AG09309 (cell line): ENCODE measurements around the gene GRIN2A.
A peak's percentile ranks its signal among the peaks of the same experiment; 100 is the strongest.

Source experiments
- DNase-seq: peaks from one replicate; pipeline ENCODE4 v3.0.0-alpha.2; 2010; ENCODE audit warnings: low read depth
- H3K4me3 ChIP-seq: 2 replicates; pipeline ENCODE4 v1.5.1; 2011; ENCODE audit warnings: mild to moderate bottlenecking, low read depth, low read length, moderate library complexity; ENCODE audit not compliant: control insufficient read depth
- TF ChIP-seq, protein P1 (sequence below): IDR thresholded peaks from 2 replicates; pipeline ENCODE4 v1.5.1; 2011; ENCODE audit warnings: mild to moderate bottlenecking, low read depth, low read length, inconsistent platforms; ENCODE audit not compliant: insufficient read depth, control insufficient read depth; ENCODE audit errors: missing control alignments

Gene GRIN2A

GRCh38 chr16:10081201-10081940 lies 100.9 kb downstream of the GRIN2A start:
- no peak overlapping the region for H3K4me3 ChIP-seq
- TF ChIP-seq, protein P1, sequence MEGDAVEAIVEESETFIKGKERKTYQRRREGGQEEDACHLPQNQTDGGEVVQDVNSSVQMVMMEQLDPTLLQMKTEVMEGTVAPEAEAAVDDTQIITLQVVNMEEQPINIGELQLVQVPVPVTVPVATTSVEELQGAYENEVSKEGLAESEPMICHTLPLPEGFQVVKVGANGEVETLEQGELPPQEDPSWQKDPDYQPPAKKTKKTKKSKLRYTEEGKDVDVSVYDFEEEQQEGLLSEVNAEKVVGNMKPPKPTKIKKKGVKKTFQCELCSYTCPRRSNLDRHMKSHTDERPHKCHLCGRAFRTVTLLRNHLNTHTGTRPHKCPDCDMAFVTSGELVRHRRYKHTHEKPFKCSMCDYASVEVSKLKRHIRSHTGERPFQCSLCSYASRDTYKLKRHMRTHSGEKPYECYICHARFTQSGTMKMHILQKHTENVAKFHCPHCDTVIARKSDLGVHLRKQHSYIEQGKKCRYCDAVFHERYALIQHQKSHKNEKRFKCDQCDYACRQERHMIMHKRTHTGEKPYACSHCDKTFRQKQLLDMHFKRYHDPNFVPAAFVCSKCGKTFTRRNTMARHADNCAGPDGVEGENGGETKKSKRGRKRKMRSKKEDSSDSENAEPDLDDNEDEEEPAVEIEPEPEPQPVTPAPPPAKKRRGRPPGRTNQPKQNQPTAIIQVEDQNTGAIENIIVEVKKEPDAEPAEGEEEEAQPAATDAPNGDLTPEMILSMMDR: no peak
- no peak for DNase-seq

- no peak overlapping the region for H3K4me3 ChIP-seq
- TF ChIP-seq, protein P1: no peak
- peak; percentile 20 for DNase-seq
Observed at GRCh38 chr16:10080051-10080772, 102.0 kb downstream of the GRIN2A start.

- no peak overlapping the region for H3K4me3 ChIP-seq
- no peak for DNase-seq
- TF ChIP-seq, protein P1: no peak
Observed at GRCh38 chr16:10078541-10078949, 103.7 kb downstream of the GRIN2A start.

- no peak overlapping the region for H3K4me3 ChIP-seq
- no peak for DNase-seq
- TF ChIP-seq, protein P1: no peak
Observed at GRCh38 chr16:10077861-10078260, 104.4 kb downstream of the GRIN2A start.

GRCh38 chr16:10076037-10076436 lies 106.2 kb downstream of the GRIN2A start:
- DNase-seq: no peak
- TF ChIP-seq, protein P1: no peak
- H3K4me3 ChIP-seq: no peak overlapping the region

DNA sequence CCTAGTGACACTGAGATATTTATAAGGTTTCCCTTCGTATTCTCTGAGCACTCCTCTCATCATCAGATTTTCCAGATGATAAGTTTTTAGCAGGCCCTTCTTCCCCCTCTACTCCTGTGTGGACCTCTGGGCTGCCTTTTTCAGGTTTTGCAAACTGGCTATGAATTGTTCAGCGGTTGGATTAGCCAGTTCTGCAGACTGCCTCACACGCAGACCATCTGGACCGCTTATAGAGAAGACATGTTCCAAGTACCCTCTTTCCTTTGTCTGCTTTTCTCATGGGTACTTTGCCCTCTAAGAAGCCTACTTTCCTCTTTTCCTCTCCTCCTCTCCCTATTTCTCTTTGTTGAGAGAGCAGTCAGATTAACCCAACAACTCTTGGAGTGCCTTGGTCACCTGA lies 111.6 kb downstream of the GRIN2A start:
- no peak overlapping the region for H3K4me3 ChIP-seq
- TF ChIP-seq, protein P1: no peak

More for the DNA sequence above, 111.6 kb downstream of the GRIN2A start:
- no peak for DNase-seq
